ENCODE measurements around the gene C19orf53. TPM values are rescaled to one million over a fixed set of nuclear protein-coding genes. Genes with fewer than 3 reads are reported as not detected.
A peak's percentile ranks its signal among the peaks of the same experiment; 100 is the strongest.

C19orf53 gene
- total RNA-seq, 3 donors from 2014 or later (not counting 1 experiment from before 2014, with no cell fraction given) = 52.2 to 56.6 (median 54.7) TPM

- DNase-seq = peak; percentile 53 to 79
- intact Hi-C loops (cut with micrococcal nuclease) = no loop called here
- H3K4me3 ChIP-seq (ENCODE audit: low read length) = peak within 1 kb of the TSS; percentile 60
- H3K4me1 Mint-ChIP-seq = peaks cover 10 to 15% of the 10 kb centered on the region in 2 donors
- no peaks in the 10 kb centered on the region for H3K27me3 Mint-ChIP-seq (ENCODE audit: low read depth in 2 of 2)
- peaks cover 22% of the 10 kb centered on the region for H3K36me3 ChIP-seq (ENCODE audit: control insufficient read depth, insufficient read depth, low read length)
- no peak for TF ChIP-seq CTCF (IDR thresholded peaks at IDR 0.05)
- peak within 1 kb of the TSS; percentile 78 for H3K4me3 Mint-ChIP-seq
- H3K27ac Mint-ChIP-seq = peak within 1 kb of the TSS; percentile 56 to 71
- no peaks in the 10 kb centered on the region for H3K9me3 Mint-ChIP-seq
- 16% methylated on average over 66 of the region's 67 CpGs for WGBS (ENCODE audit: insufficient coverage)
- peak; percentile 79 to 83 (median 80) for ATAC-seq
- peak within 1 kb of the TSS; percentile 17 for H3K27ac ChIP-seq (ENCODE audit: low read length)
- peaks cover 16% of the 10 kb centered on the region for H3K4me1 ChIP-seq (ENCODE audit: control insufficient read depth, insufficient read depth, low read length)
- H3K27me3 ChIP-seq (ENCODE audit: control insufficient read depth, insufficient read depth, low read length) = no peaks in the 10 kb centered on the region
- H3K36me3 Mint-ChIP-seq = no peaks in the 10 kb centered on the region
- no peaks in the 10 kb centered on the region for H3K9me3 ChIP-seq (ENCODE audit: control insufficient read depth, insufficient read depth, low read length)
Measured at GRCh38 chr19:13764101-13764807, 10.0 kb upstream of the C19orf53 start, which contains the start of gene MRI1. TSS of gene MRI1 (plus strand) at chr19:13764522. CDS start at chr19:13764589, 67 bp downstream.

- peak overlapping the region; percentile 56 to 71 for H3K27ac Mint-ChIP-seq
- Histone ChIP-seq H3K27ac (ENCODE audit: low read length) (peak overlapping the region; percentile 14), H3K36me3 (ENCODE audit: control insufficient read depth, insufficient read depth, low read length) (peaks cover 22% of the 10 kb centered on the region), H3K9me3 (ENCODE audit: control insufficient read depth, insufficient read depth, low read length) (no peaks in the 10 kb centered on the region), H3K4me3 (ENCODE audit: low read length) (peak overlapping the region; percentile 39), H3K27me3 (ENCODE audit: control insufficient read depth, insufficient read depth, low read length) (no peaks in the 10 kb centered on the region), H3K4me1 (ENCODE audit: control insufficient read depth, insufficient read depth, low read length) (peaks cover 16% of the 10 kb centered on the region)
- ATAC-seq (peak; percentile 57 to 73 (median 68)), DNase-seq (peak in 1 of 2 donors; percentile 65)
- intact Hi-C loops (cut with micrococcal nuclease) = no loop called here
- WGBS (ENCODE audit: insufficient coverage) = 5% methylated on average over 48 of the region's 48 CpGs
- no peaks in the 10 kb centered on the region for H3K9me3 Mint-ChIP-seq
- H3K27me3 Mint-ChIP-seq (ENCODE audit: low read depth in 2 of 2) = no peaks in the 10 kb centered on the region
- TF ChIP-seq CTCF (IDR thresholded peaks at IDR 0.05) = no peak
- H3K4me1 Mint-ChIP-seq = peaks cover 10 to 15% of the 10 kb centered on the region in 2 donors
- peak overlapping the region; percentile 76 for H3K4me3 Mint-ChIP-seq
- H3K36me3 Mint-ChIP-seq = no peaks in the 10 kb centered on the region
Measured at GRCh38 chr19:13764821-13765394, 9.3 kb upstream of the C19orf53 start.

GRCh38 chr19:13765395-13766094 is 8.7 kb upstream of the C19orf53 start:
- peak overlapping the region; percentile 76 for H3K4me3 Mint-ChIP-seq
- peak overlapping the region; percentile 14 for H3K27ac ChIP-seq (ENCODE audit: low read length)
- no peak for TF ChIP-seq CTCF (IDR thresholded peaks at IDR 0.05)

More at GRCh38 chr19:13765395-13766094, 8.7 kb upstream of the C19orf53 start:
- H3K27me3 Mint-ChIP-seq (ENCODE audit: low read depth in 2 of 2) = no peaks in the 10 kb centered on the region
- H3K4me1 ChIP-seq (ENCODE audit: control insufficient read depth, insufficient read depth, low read length) = peaks cover 16% of the 10 kb centered on the region
- H3K36me3 Mint-ChIP-seq = no peaks in the 10 kb centered on the region
- ATAC-seq (no peak), DNase-seq (no peak)
- H3K9me3 Mint-ChIP-seq = no peaks in the 10 kb centered on the region
- H3K36me3 ChIP-seq (ENCODE audit: control insufficient read depth, insufficient read depth, low read length) = peaks cover 23% of the 10 kb centered on the region
- intact Hi-C loops (cut with micrococcal nuclease) = no loop called here
- 83% methylated on average over 19 of the region's 19 CpGs for whole genome bisulfite sequencing (ENCODE audit: insufficient coverage)
- peak overlapping the region; percentile 39 for H3K4me3 ChIP-seq (ENCODE audit: low read length)
- H3K9me3 ChIP-seq (ENCODE audit: control insufficient read depth, insufficient read depth, low read length) = no peaks in the 10 kb centered on the region
- no peaks in the 10 kb centered on the region for H3K27me3 ChIP-seq (ENCODE audit: control insufficient read depth, insufficient read depth, low read length)
- peaks cover 10 to 15% of the 10 kb centered on the region in 2 donors for H3K4me1 Mint-ChIP-seq
- peak overlapping the region; percentile 56 to 71 for H3K27ac Mint-ChIP-seq

All from natural killer cell (primary cell).